ENCODE measurements around the gene KLHL29.

KLHL29 gene

DNA sequence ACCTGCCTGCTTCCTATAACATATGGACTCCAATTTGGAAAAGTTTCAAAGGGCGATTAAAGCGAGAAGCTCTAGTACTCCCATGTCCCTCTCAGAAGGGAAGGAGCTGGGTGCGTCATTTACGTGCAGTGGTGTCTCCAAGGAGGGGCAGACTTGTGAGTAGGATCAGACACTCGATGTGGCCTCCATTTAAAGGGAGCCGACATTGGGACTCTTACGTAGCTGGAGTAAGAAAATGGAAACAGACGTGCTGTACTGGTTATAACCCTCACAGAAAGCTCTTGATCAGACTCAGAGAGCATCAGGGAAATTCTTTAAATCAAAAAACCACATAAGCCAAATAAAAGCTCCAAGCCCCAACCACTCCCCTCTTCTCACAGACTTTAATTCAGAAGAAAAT, 198.5 kb downstream of the KLHL29 start:
- no peak for DNase-seq

DNA sequence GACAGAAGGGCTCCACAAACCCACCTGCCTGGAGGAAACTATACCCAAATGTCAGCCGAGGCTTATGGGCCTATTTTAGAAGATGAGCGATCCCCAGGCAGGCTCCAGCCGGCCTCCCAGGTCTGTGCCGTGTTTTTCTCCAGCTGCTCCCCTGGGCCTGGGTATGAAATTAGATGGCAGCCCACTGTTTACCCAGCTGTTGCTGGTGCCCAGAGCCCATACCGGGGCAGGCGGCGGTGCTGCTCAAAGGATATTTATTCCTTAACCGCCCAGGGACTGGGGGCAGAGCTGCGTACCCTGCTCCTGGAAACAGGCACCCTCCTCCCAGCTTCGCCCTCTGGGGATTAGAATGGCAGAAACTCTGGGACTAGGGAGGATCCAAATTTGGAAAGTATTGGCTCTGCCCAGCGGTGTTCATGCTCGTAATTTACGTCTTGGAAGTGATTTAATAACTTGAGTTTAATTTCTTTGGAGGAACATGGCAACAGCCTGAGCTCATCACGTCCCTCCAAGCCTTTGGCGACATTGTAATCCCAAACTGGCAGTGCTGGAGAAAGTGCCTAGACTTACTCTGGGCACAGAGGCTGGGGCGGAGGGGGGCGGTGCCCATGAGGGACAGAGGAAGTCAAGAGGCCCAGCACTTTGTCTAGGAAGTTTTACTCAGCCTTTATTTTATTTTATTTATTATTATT, 199.2 kb downstream of the KLHL29 start:
- no peak for DNase-seq

DNA sequence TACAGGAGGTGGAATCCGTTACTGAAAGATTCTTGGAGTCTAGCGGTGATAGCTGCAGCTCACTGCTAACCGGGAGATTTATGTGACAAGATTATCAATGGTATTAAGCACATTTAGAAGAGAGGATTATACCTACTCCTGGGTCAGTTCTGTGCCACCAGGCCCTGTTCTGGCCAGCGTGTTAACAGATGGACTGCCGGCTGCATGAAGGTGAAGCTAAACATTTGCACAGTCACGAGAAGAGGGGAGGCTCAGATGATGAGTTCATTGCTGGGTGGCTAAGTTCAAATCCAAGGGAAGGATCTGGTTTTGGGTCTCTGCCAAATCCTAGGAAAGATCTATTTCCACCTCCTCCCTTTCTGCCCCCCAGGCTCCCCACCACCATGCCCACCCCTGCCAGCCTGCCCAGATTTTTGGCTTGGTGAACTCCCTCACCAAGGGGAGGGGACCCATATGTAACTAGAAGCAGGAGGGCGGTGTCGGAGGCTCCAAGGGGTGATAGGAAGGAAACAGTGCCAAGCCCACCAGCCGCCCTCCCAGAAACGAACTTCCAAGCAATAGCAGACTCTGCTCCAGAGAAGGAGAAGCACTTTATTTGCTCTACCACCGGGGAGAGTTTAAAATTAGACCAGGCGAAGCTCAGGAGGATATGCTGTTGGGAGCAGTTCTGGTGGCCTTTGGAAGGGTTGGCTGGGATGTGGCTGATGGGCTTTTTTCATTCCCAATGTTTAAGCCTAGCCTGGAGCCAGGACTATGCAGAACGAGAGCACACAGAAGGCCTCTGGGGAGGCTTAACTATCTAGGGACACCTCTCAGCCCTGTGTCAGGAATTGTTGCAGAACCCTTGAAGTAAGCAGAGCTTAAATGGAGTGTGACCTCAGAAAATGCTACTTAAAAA, 200.5 kb downstream of the KLHL29 start:
- DNase-seq: no peak

DNA sequence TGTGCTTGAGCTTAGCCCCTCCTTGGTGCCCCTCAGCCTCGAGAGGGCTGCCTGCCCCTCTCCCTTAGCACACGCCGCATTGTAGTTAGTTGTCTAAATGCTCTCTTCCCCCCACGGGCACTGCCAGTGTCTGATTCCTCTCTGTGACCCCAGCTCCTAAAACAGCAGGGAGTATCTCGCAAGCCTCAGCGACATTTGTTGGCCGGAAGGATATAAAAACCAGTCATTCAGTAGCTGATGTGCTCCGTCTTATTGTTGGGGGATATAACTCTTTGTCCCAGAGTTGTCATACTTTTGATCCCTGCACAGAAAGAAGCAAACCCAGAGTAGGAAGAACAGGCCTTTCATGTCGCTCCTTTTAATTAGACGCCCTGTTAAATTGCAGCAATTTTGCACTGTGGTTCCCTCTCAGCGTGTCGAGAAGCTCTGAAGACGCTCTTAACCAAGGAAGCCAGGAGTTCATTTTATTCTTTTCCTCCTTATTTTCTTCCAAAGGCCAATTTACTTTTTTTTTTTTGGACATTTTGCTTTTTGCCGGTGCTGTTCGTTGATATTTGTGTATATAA, 201.8 kb downstream of the KLHL29 start:
- DNase-seq: no peak

DNA sequence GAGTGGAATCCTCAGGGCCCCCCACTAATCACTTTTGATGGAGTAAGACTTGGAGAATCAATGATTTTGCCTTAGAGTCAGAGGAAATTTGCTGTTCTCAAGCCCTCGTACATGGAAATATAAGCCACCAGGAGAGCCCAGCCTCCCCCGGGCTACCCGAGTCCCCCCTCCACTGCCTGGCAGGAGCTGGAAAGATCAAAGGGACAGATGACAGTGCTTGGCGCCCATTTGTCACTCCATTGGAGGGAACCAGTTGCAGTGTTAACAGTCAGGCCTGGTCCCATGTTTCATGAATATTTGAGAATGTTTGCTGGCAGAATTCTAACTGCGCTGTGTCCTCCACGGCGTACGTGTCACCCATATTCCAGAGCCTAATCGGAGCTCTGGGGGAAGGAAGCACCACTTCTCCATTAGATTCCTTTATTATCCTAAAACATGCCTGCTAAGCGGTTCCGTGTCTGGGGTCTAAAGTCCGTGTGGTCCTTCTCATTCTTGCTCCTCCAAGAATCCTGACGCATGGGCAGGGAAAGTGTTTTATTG, 202.4 kb downstream of the KLHL29 start:
- no peak for DNase-seq

DNA sequence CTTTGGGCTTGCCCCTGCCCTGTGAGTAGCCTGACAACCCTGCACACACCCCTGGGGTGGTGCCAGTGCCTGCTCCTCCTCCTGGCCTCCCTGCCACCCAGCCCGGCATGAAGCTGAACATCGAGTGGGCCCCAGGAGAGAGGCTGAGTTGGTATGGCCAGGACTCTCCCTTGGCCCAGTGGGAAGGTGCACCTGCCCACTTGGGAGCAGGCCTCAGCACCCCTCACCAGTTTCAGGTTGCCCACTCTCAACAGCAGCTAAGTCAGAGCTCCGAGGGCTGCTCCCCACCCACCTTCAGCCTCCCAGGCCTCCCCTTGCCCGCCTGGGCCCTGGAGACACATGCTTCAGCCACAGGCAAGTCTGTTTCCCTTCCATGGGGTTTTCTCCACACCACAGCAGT, 203.1 kb downstream of the KLHL29 start:
- no peak for DNase-seq

DNA sequence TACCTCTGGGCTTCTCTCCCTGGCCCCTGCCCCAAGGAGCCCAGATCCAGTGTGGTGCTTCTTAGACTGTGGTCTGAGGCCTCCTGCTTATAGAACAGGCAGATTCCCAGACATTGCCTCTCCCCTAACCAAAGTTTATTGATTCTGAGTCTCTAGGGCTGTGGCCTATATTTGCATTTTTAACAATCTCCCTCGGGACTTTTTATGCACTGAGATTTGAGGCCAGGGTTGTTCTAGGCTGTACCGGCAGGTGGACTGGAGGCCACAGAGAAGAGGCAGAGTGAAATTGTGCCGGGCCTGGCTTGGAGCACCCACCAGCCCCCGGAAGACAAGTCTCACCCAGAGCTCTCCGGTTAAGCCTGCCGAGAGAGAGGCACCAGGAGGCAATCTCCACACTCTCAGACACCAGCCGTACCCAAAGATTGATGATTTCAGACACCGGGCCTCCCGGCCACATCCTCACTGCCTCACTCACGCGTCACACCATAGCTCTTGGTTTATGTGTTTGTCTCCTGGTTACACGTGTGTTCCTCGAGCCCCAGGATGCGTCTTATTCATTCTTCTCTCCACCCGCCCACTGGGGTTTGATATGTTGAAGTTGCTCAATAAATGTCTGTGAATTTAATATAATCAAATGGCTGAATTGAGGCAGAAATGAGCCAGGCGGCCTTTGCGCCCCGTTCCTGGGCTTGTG, 203.7 kb downstream of the KLHL29 start:
- DNase-seq: no peak

DNA sequence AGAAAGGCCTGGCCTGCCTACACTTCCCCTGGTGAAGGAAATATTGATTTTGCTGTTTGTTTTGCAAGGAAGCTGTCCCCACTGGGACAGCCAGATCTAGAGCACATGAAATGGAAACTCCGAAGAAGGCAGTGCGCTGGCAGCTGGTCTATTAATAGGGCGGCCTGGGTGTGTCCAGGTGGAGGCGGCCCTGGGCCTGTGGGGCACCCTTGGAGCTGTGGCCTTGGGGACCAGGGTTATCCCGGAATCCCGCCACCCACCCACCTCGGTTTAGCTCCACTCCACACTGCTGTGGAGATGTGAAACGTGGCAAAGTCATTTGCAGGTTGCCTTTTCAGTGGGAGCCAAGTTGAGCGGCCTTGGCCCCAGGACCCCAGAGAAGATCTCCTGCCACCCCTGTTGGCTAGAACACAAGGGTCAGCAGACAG, 204.3 kb downstream of the KLHL29 start:
- no peak for DNase-seq

DNA sequence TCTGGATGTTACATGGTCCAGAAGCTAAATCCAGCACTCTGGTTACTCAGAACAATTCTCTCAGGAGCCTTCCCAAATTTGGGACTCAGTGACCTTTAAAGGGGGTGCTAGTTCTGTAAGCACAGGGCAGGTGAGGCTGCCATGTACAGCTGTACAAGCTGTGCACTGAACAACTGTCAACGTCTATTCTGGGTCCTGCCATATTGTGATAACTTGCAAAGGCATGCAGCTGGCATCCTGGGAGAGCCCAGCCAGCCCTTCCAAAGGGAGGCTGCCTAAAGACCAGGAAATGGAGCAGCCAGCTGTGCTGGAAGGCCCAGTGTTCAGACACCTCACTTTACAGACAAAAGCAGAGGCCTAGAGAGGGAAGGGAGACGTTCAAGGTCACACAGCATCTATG, 204.8 kb downstream of the KLHL29 start:
- no peak for DNase-seq

DNA sequence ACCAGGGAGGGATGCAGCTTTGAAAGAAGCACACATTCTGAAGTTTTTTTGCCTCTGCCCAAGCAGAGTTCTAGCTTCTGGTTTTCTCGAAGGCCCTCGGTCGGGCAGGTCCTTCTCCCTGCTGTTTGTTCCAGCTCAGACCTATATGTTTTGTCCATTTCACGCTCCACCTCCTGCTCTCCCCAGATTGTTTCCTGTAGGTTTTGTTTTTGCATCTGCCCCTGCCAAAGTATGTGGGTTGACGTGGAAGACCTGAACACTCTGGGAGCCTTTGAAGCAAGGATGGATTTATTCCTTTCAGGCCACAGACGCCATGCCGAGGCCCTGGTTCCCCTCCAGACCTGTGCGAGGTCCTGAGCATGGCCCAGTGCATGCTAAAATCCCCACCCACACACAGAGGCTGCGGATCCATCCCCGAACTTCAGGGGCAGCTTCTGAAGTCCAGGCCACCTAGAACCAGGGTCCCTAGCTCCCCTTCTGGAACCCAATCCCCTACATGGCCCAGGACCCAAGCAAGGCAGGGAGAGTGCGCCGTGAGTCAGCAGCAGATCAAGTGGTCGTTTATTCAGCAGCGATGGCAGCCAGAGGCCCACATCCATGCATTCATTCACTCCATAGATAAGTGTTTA, 205.4 kb downstream of the KLHL29 start:
- DNase-seq: no peak

DNA sequence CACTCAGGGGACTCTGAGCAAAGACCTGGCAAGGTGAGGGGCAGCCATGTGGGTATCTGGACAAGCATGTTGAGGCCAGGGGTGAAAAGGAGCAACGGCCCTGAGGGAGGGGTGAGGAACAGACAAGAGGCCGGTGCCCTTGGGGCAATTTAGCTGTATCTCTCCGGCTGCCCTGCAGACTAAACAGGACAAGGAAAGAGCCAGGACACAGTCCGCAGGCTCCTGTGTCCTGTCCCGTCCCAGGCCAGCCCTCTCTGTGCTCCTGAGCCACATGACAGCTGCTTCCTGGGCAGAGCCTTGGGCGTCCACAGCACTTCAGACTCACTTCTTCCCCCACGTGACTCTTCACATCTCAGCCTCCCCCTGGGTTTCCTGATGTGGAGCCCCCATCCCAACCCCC, 206.1 kb downstream of the KLHL29 start:
- no peak for DNase-seq

DNA sequence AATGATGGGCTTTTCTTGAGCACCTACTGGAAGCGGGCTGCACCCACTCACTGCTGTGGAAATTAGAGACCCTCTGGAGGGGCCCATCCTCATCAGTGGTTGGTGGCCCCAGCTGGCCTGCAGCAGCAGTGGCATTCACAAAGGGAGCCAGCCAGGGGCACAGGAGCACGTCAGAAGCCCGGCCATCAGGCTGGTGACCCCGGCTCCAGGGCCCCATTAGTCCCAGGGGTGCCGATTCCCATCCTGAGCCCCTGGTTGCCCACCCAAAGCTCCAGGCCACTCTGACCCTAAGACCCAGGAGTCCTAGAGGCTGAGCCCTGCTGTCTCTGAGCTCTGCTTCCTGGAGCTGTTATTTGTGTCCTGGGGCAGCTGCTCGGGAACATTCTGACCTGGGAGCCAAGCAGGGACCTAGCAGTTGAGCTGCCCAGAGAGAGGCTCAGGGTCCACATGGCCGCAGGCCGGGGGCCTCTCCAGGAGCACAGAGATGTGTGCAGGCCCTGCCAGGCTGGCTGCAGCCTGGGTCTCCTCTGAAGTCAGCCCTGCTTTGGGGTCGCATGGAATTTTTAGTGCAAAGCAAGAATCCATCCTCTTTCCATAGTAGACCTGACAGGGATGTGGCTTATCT, 207.2 kb downstream of the KLHL29 start:
- DNase-seq: no peak

DNA sequence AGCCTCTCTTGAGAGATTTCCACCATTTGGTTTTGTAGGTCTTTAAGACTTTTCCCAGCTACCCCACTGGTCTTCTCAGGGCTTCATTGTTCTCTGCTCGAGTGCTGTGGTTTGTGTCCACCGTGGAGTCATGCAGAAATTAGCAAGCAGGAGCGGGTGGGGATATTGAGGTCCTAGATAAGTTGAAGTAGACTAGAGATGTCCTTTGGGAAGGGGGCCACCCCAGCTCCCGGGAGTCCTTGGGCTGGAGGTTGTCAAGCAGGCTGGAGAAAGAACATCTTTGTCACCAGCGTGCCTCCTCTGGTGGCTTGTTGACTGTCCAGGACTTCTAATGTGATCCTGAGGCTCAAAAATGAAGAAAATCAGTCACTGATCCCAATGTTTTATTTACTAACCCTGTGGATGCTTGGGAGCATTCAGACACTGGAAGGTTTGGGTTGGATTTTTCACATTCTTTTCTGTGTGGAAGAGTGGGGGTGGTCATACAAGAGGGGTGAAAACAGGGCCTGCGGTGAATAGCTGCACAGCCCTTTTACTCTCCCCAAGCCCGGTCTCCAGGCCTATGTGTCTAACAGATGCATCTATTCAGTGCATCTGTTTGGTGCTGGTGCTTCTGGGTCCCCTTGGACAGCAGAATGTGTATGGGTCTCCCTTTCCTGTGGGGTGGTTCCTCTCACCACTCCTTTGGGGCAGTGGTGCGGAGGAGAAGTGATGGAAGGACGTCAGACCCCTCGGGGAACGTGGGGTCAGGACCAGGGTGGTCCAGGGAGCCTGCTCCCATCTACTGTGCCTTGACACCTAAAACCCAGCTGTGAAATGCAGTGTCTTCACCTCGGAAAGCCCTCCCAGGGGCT, 208.1 kb downstream of the KLHL29 start:
- no peak for DNase-seq

DNA sequence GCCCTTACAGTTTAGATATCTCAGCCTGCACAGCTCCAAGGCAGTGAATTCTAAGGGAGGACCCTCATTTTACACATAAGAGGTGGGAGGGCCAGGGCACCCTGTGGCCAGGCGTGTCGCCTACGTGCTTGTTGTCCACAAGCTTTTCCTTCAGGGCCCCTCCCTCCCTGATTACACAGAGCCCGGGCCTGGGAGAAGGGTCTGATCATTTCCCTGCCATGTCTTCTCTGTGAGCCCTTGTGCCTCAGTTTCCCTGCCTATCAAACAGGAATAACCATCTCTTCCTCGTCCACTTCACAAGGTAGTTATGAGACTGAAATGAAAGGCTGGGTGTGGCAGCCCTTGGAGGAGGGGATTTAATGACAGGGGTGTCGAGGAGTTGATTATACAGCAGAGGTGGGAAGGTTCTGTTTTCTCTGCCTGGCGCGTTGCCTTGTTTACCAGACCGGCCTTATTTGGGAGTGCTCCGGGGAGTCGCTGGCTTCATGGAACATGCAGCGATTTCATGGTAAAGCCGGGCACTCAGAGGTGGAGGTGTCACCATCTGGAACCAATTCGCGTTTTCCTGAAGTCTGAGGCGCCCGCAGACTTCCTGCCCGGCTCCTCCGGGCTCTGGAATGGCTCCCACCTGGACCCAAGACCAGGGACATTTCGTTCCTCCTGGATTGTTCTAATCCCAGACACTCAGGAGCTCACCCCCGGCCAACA, 208.9 kb downstream of the KLHL29 start:
- DNase-seq: no peak

DNA sequence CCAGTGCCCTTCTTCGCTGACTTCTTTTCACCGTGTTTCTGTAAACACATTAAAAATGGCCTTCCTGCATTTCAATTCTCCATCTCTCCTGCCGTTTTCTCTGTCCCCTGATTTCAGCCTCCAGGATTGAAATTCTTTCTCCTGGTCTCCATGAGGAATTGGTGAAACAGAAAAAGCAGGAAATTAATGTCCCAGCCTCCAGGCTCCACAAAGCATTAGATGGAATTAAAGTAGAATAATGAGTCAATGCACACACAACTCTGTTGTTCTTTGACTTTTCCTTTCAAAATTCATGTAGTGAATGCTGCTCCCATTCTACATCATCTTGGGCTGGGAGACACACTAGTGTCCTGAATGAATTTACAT, 209.5 kb downstream of the KLHL29 start:
- DNase-seq: no peak

DNA sequence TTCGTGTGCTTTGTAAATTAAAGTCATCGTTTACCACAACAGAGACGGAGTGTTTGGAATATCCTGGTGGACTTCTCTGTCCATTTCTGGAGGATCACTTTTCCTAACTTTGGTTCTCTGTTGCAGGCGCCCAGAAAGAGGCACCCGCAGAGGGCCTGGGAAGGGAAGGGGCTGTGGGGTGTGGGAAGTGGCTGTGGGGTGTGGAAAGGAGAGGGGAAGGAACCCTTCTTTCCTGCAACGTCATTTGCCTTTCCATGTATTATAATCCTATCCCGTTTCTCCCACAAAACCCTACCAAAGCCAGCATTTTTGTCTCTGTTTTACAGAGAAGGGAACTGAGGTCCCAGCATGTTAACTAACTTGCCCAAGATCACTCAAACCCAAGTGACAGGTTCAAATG, 210.0 kb downstream of the KLHL29 start:
- no peak for DNase-seq

DNA sequence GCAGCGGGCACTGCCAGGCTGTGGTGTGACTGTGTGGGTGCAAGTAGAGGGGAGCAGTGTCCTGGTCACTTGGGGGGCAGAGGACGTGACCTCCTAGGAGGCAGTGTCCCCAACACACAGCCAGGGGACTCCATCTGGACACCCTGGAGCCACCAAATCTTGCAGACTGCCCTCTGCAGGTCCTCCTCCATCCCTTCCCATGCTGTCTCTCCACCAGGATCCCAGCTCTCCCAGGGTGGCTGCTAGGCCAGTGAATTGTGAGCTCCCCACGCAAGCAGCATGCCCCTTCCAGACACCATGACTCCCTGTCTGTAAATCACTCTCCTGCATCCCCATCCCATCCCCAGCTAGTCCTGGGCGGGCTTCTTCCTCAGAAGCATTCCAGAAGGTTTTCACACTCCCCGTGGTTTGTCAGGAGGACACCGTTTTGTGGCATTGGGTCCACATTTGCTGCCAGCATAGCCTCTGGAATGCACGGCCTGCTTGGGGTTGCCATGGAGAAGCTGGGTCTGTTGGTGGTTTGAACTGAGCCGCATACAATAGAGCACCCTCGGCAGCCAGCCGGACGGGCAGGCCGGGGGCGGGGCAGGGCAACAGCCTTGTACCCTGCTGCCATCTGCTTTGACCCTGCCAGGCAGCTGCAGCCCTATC, 210.7 kb downstream of the KLHL29 start:
- no peak for DNase-seq

DNA sequence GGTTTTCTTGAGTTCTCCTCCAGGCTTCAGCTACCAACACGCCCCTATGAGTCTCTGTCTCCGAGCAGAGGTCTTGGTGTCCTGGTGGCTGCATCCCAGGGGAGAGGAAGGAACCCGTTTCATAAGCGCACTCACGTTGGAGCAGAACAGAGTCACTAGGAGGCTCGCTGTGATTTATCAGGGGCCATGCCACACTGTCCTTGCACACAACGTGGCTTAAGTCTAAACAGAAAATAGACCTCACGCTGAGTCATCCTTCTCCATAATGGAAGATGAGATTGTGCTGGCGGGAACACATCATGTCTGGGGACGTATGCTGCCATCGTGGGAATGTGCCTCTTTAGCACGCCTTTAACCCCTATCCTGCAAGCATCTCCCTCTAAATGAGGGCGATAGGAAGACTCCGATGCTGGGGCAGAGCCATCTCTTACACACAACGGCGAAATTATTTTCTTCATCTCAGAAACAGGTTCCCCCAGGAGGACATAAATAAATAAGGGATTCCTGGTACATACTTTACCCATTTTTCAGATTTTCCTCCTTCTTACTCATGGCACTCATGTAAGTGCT, 211.4 kb downstream of the KLHL29 start:
- no peak for DNase-seq

DNA sequence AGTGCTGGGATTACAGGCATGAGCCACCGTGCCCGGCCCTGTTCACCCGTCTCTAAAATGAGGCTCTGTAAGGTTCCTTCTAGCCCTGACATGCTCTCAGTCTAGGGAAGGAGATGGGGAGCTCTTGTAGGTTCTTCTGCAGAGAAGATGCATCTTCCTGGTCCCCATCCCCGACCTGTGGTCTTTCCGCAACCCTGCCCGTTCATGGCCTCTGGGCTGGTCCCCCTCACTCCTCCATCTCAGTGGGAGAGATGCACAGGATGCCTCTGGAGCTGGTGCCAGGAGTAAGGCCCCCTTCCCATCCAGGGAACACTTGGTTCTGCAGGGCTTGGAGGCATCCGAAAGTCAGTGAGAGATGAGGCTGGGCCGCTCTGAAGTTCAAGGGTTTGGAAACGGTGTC, 212.7 kb downstream of the KLHL29 start:
- DNase-seq: no peak

DNA sequence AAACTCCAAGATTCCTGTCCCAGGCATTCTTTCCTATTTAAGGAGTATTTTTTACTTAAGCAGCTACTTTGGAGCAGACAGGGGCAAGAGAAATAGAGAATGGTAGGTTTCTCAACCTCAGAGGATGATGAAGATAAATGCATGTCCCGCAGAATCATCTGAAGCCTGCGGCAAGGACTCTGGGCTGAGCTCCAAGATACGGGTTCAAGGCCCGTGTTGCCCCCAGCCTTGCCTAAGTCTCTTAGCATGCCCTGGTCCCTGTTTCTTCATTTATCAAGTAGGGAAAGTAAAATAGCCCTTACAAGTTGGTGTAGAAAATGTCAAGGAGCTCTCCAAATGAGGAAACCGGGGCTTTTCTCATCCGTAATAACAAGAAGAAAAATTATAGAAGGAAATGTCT, 214.0 kb downstream of the KLHL29 start:
- no peak for DNase-seq
